Pancreas (tissue), 10 donors: Measurements from ENCODE around the gene ZBTB7C. TPM values are rescaled to one million over a fixed set of nuclear protein-coding genes. Genes with fewer than 3 reads are reported as not detected.

Experiments
- ATAC-seq, 4 donors: fragments of 200-7000 bp; cut with Tn5 transposase; one replicate each; pipeline versions ENCODE4 v1.8.0 to v1.9.1; 2020; ENCODE audit warnings: mild to moderate bottlenecking in 4 of 4, moderate library complexity in 4 of 4
- DNase-seq, 6 donors: peaks; one replicate each; pipeline ENCODE4 v3.0.0-alpha.2; 2020
- FAIRE-seq: peaks from 2 replicates; lab custom pipeline; 2012; peaks lifted over from hg19 to GRCh38; lab: Jason Lieb, UNC
- H3K27ac ChIP-seq, 4 donors: fragments of 200-600 bp; sonication (generic); 1 replicate in 3 of 4; 2 replicates in 1 of 4; pipeline versions ENCODE4 v1.5.0 to v1.8.0; 2020
- H3K27me3 ChIP-seq, 4 donors: fragments of 200-600 bp; one replicate each; pipeline ENCODE4 v1.8.0; 2021
- H3K36me3 ChIP-seq, 3 donors: fragments of 200-600 bp; sonication (generic) in 1 of 3; one replicate each; pipeline versions ENCODE4 v1.5.0 to v1.8.0; 2020 to 2021
- H3K4me1 ChIP-seq, 3 donors: fragments of 200-600 bp; one replicate each; pipeline ENCODE4 v1.8.0; 2021
- H3K4me3 ChIP-seq, 4 donors: fragments of 200-600 bp; sonication (generic) in 2 of 4; one replicate each; pipeline versions ENCODE4 v1.5.0 to v1.8.0; 2020 to 2021
- H3K9me3 ChIP-seq, 4 donors: fragments of 200-600 bp; one replicate each; pipeline ENCODE4 v1.8.0; 2021
- WGBS, 2 donors: extraction: QIAGEN DNeasy Blood & Tissue Kit; methylation state at CpG; one replicate each; pipeline ENCODE4 v1.1.7; 2013; 5-methylcytosine and 5-hydroxymethylcytosine counted together
- intact Hi-C, 3 donors: fragments of 100-400 bp; cut with DNase I; formaldehyde crosslinking; loops; one replicate each; pipeline versions ENCODE4 v1.11.1 to v1.14.2; 2022
- polyA plus RNA-seq, 2 donors: library from polyadenylated mRNA; stranded (reverse); fragments of 200-250 nt; gene quantifications; one replicate each; pipeline ENCODE4 v1.2.3, GENCODE V29; 2013
- total RNA-seq, 6 donors: library from RNA; stranded (reverse); fragmentation: NEBNext Ultra II Directional in 4 of 6; extraction: Animal tissue kit (Norgen Biotek cat#: 25700) in 4 of 6; gene quantifications; one replicate each; pipeline versions ENCODE4 v1.2.1 to v1.2.4, GENCODE V29; 2021 to 2023
- TF ChIP-seq, protein P1 (sequence below), 4 donors: fragments of 200-600 bp; sonication (generic) in 3 of 4; IDR thresholded peaks; one replicate each; pipeline versions ENCODE4 v1.5.0 to v1.8.0; 2021; ENCODE audit warnings: antibody characterized with exemption in 4 of 4
- donor health status: healthy with polysubstance abuse.
- donor health status: DM: no; HTN: no; CAD: no; lungs with moderate emphysema.
- donor health status: DM: no; HTN: no; CAD: no.
- donor health status: control.
- donor health status: control.
- donor health status: Bipolar disorder and iron deficiency.
- donor health status: DM: yes; HTN: yes; CAD: no.
- donor health status: DM: no; HTN: no; CAD: no.
- donor health status: DM: no; HTN: no; CAD: no.
- donor health status: DM: yes; HTN: yes; CAD: no.

ZBTB7C gene
- total and polyA plus RNA-seq, 8 donors: 0.35 to 1.7 (median 0.91) TPM

DNA sequence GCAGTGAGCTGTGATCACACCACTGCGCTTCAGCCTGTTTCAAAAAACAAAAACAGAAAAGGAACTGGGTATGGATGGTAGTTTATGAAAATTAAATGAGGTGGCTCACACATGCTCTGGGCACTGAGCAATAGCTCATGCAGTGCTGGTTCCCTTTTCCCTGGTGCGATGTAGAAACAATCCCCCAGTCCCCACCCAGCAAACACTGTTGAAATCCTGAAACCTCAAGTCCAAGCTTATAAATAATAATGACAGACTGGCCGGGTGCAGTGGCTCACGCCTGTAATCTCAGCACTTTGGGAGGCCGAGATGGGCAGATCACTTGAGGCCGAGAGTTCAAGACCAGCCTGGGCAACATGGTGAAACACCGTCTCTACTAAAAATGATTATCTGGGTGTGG is 423.3 kb downstream of the ZBTB7C start:
- peak in 3 of 4 donors; percentile 14 to 44 (median 26) for ATAC-seq
- 83 to 92% methylated on average over 7 of the region's 7 CpGs for WGBS, 2 donors

DNA sequence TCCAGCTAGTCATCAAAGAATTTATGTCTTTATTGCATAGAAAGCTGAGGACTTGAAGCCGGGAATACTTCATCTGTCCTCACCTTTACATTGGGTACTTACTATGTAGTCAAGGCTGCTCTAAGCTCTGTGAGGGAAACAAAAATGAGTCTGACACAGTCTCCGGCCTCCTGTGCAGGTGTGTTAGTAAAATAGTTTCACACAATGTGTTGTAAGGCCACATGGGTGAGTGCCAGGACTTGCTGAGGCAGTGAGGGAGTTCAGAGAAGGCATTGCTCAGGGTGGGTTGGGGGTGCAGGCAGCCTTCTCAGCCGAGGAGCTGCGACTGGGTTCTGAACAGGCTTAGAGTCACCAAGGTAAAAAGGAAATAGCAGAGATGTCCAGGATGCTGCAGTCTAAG is 424.2 kb downstream of the ZBTB7C start:
- ATAC-seq (peak; percentile 43 to 93 (median 70)), DNase-seq (peak in 4 of 6 donors; percentile 33 to 70 (median 60)), FAIRE-seq (no peak)
- Histone ChIP-seq H3K4me3 (no peak overlapping the region), H3K9me3 (no peaks in the 10 kb centered on the region), H3K36me3 (no peaks in the 10 kb centered on the region), H3K4me1 (no peaks in the 10 kb centered on the region), H3K27ac (no peak overlapping the region), H3K27me3 (no peaks in the 10 kb centered on the region)
- TF ChIP-seq, protein P1, sequence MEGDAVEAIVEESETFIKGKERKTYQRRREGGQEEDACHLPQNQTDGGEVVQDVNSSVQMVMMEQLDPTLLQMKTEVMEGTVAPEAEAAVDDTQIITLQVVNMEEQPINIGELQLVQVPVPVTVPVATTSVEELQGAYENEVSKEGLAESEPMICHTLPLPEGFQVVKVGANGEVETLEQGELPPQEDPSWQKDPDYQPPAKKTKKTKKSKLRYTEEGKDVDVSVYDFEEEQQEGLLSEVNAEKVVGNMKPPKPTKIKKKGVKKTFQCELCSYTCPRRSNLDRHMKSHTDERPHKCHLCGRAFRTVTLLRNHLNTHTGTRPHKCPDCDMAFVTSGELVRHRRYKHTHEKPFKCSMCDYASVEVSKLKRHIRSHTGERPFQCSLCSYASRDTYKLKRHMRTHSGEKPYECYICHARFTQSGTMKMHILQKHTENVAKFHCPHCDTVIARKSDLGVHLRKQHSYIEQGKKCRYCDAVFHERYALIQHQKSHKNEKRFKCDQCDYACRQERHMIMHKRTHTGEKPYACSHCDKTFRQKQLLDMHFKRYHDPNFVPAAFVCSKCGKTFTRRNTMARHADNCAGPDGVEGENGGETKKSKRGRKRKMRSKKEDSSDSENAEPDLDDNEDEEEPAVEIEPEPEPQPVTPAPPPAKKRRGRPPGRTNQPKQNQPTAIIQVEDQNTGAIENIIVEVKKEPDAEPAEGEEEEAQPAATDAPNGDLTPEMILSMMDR (IDR thresholded peaks at IDR 0.05): no peak
- intact Hi-C loops: no loop called here
- WGBS, 2 donors: 54 to 56% methylated on average over 4 of the region's 4 CpGs

More for the DNA sequence above, 423.3 kb downstream of the ZBTB7C start:
- H3K9me3 ChIP-seq: no peaks in the 10 kb centered on the region
- no peaks in the 10 kb centered on the region for H3K4me1 ChIP-seq
- H3K27me3 ChIP-seq: no peaks in the 10 kb centered on the region
- intact Hi-C loops: no loop called here
- no peak overlapping the region for H3K4me3 ChIP-seq
- TF ChIP-seq, protein P1 (IDR thresholded peaks at IDR 0.05): no peak
- FAIRE-seq (no peak), DNase-seq (no peak)
- no peak overlapping the region for H3K27ac ChIP-seq
- H3K36me3 ChIP-seq: no peaks in the 10 kb centered on the region

DNA sequence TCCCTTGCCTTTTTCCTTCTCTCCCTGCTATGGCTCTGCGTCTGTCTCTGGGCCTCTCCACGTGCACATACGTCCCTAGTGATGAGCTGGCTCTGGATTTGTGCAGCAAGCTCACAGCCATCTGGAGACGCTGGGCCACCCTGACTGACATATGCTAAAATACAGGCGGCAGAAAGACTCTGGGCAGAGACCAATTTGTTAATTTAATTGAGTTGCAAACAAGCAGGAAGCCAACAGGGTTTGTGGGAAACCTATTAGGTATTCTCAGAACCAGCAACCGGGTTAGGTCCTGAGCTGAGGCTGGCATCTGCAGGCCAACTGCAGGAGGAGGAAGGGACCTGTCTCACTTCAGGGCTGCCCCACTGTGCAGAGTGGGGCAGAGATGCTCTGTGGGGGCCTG is 425.2 kb downstream of the ZBTB7C start:
- no peak for DNase-seq
- no peak for ATAC-seq
- Histone ChIP-seq H3K4me3 (no peak overlapping the region), H3K27ac (no peak overlapping the region), H3K36me3 (no peaks in the 10 kb centered on the region), H3K9me3 (no peaks in the 10 kb centered on the region), H3K27me3 (no peaks in the 10 kb centered on the region), H3K4me1 (no peaks in the 10 kb centered on the region)
- intact Hi-C loops: no loop called here
- TF ChIP-seq, protein P1 (IDR thresholded peaks at IDR 0.05): no peak
- 91 to 95% methylated on average over 6 of the region's 6 CpGs for WGBS, 2 donors
- FAIRE-seq: no peak

DNA sequence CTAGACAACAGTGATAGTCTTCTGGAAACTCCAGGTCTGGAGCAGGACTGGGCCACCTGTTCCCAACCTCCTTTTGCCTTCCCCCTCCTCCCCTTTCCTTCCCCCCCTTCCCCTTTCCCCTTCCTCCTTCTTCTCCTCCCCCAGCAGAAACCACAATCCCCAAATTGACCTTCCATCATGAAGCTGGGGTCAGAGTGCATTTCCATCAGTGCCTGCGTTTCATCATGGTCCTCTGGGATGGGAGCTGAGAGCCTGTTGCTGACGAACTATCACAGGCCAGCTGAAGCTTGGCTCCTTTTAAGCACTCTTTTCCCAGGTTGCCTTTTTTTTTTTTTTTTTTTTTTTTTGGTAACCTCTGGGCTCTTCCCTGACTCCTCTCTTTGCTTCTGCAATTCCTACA is 426.1 kb downstream of the ZBTB7C start:
- TF ChIP-seq, protein P1 (IDR thresholded peaks at IDR 0.05): no peak
- intact Hi-C loops: no loop called here
- Histone ChIP-seq H3K4me1 (no peaks in the 10 kb centered on the region), H3K27ac (no peak overlapping the region), H3K4me3 (no peak overlapping the region), H3K36me3 (no peaks in the 10 kb centered on the region), H3K9me3 (no peaks in the 10 kb centered on the region), H3K27me3 (no peaks in the 10 kb centered on the region)
- no peak for ATAC-seq
- no peak for FAIRE-seq
- DNase-seq: no peak
- WGBS, 2 donors: 81 to 85% methylated on average over 2 of the region's 2 CpGs

DNA sequence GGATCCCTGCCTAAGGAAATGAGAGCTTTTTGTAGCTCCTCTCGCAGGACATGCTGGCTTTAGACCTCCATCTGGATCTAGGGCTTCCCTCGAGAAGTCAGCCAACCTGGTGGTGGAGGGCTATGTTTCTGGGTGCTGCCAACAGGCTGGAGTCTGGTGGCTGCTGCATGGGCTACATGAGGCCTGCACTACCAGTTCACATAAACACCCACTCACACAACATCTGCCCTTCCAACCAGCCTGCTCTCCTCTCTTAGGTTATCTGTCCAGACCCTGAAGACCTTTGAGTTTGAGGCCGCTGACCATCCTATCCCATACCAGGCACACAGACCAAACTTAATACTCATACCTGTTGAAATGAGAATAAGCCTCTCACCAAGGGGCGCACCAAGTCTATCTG is 427.4 kb downstream of the ZBTB7C start:
- Histone ChIP-seq H3K36me3 (no peaks in the 10 kb centered on the region), H3K4me1 (no peaks in the 10 kb centered on the region), H3K4me3 (no peak overlapping the region), H3K27ac (no peak overlapping the region), H3K27me3 (no peaks in the 10 kb centered on the region), H3K9me3 (no peaks in the 10 kb centered on the region)
- TF ChIP-seq, protein P1 (IDR thresholded peaks at IDR 0.05): no peak
- intact Hi-C loops: no loop called here
- DNase-seq (no peak), ATAC-seq (no peak), FAIRE-seq (no peak)
- WGBS, 2 donors: 95 to 99% methylated on average over 4 of the region's 4 CpGs
